Fibroblast of peridontal ligament (primary cell): ENCODE data around the gene ALPK1.
A peak's percentile ranks its signal among the peaks of the same experiment; 100 is the strongest.
"Not testable (repeated sequence)": the region's sequence is repeated elsewhere in the genome, so short reads cannot be mapped to it uniquely, and the experiment has no call there.

ENCODE experiments used
- DNase-seq: peaks from one replicate; pipeline ENCODE4 v3.0.0-alpha.2; 2010; ENCODE audit errors: extremely low read depth

ALPK1 gene

GRCh38 chr4:112296949-112297880, at the start of gene ALPK1:
Gene ALPK1, plus strand, starts transcription at chr4:112297369.
- peak; percentile 98 for DNase-seq

GRCh38 chr4:112251019-112251643, 46.0 kb upstream of the ALPK1 start:
- DNase-seq: no peak

- no peak for DNase-seq
Observed at GRCh38 chr4:112252234-112252633, 44.9 kb upstream of the ALPK1 start.

- no peak for DNase-seq
Observed at GRCh38 chr4:112253382-112254000, 43.7 kb upstream of the ALPK1 start.

- no peak for DNase-seq
Observed at GRCh38 chr4:112257098-112257497, 40.1 kb upstream of the ALPK1 start.

GRCh38 chr4:112266823-112267222, 30.3 kb upstream of the ALPK1 start:
- peak; percentile 70 for DNase-seq

GRCh38 chr4:112270051-112270450, 27.1 kb upstream of the ALPK1 start:
- DNase-seq: no peak

- peak; percentile 80 for DNase-seq
Observed at GRCh38 chr4:112270640-112271421, 26.3 kb upstream of the ALPK1 start.

- no peak for DNase-seq
Observed at GRCh38 chr4:112272292-112272691, 24.9 kb upstream of the ALPK1 start.

GRCh38 chr4:112274959-112275358, 22.2 kb upstream of the ALPK1 start:
- no peak for DNase-seq

- no peak for DNase-seq
Observed at GRCh38 chr4:112276113-112276512, 21.1 kb upstream of the ALPK1 start.

- no peak for DNase-seq
Observed at GRCh38 chr4:112277220-112277619, 19.9 kb upstream of the ALPK1 start.

- no peak for DNase-seq
Observed at GRCh38 chr4:112277705-112278448, 19.3 kb upstream of the ALPK1 start.

- peak; percentile 48 for DNase-seq
Observed at GRCh38 chr4:112279025-112279881, 17.9 kb upstream of the ALPK1 start.

GRCh38 chr4:112279882-112280315, 17.3 kb upstream of the ALPK1 start:
- DNase-seq: no peak

- DNase-seq: no peak
Observed at GRCh38 chr4:112280386-112281056, 16.6 kb upstream of the ALPK1 start.

GRCh38 chr4:112281895-112282398, 15.2 kb upstream of the ALPK1 start:
- DNase-seq: not testable (repeated sequence)

- DNase-seq: no peak
Observed at GRCh38 chr4:112282860-112283667, 14.1 kb upstream of the ALPK1 start.
